Adrenal gland (tissue), 12 donors: ENCODE measurements around the gene ANO7. TPM values are rescaled to one million over a fixed set of nuclear protein-coding genes. Genes with fewer than 3 reads are reported as not detected.

Source experiments
- DNase-seq, 7 donors: peaks; one replicate each; pipeline ENCODE4 v3.0.0-alpha.2; 2019 to 2020
- H3K27ac ChIP-seq, 5 donors: fragments of 200-600 bp; sonication (generic) in 4 of 5; 1 replicate in 3 of 5; 2 replicates in 2 of 5; pipeline versions ENCODE4 v1.5.1 to v1.8.0; 2016 to 2020; ENCODE audit warnings: mild to moderate bottlenecking in 1 of 5
- H3K27me3 ChIP-seq: fragments of 200-600 bp; 2 replicates; pipeline ENCODE4 v1.8.0; 2021
- H3K36me3 ChIP-seq, 2 donors: fragments of 200-600 bp; replicated peaks in 1 of 2; 1 replicate in 1 of 2; 2 replicates in 1 of 2; pipeline versions ENCODE4 v1.5.1 to v1.8.0; 2018 to 2022
- H3K4me1 ChIP-seq, 2 donors: fragments of 200-600 bp; replicated peaks in 1 of 2; 1 replicate in 1 of 2; 2 replicates in 1 of 2; pipeline versions ENCODE4 v1.5.1 to v1.8.0; 2018 to 2021
- H3K4me3 ChIP-seq, 4 donors: fragments of 200-600 bp; sonication (generic) in 3 of 4; one replicate each; pipeline ENCODE4 v1.5.1; 2016 to 2018
- H3K9me3 ChIP-seq, 3 donors: fragments of 200-600 bp; sonication (generic) in 1 of 3; replicated peaks in 1 of 3; 1 replicate in 2 of 3; 2 replicates in 1 of 3; pipeline versions ENCODE4 v1.5.1 to v1.8.0; 2016 to 2021
- CTCF ChIP-seq, 6 experiments: fragments of 450-650 bp in 4 of 6; fragments of 200-600 bp in 2 of 6; sonication (generic) in 1 of 6; IDR thresholded peaks; 1 replicate in 5 of 6; 2 replicates in 1 of 6; pipeline versions ENCODE4 v1.5.1 to v1.8.0; 2016 to 2021; ENCODE audit warnings: antibody characterized with exemption in 6 of 6, mild to moderate bottlenecking in 2 of 6, moderate library complexity in 1 of 6
- WGBS, 4 donors: extraction: QIAGEN DNeasy Blood & Tissue Kit in 2 of 4; methylation state at CpG; one replicate each; pipeline versions ENCODE4 v1.1.5 to v1.1.7; 2013 to 2017; 5-methylcytosine and 5-hydroxymethylcytosine counted together
- intact Hi-C, 2 donors: fragments of 100-400 bp; cut with DNase I; formaldehyde crosslinking; loops; one replicate each; pipeline versions ENCODE4 v1.14.1 to v1.15.0; 2022 to 2023
- polyA plus RNA-seq, 3 donors: library from polyadenylated mRNA; stranded (reverse); fragments of 200-250 nt in 2 of 3; fragments of 350-450 nt in 1 of 3; fragmentation: Illumina TruSeq in 1 of 3; extraction: RNeasy Lipid Tissue Mini Kit (QIAGEN cat#74804) in 1 of 3; gene quantifications; one replicate each; pipeline ENCODE4 v1.2.3, GENCODE V29; 2013 to 2014
- total RNA-seq, 9 donors: library from RNA; depleted of rRNA in 4 of 9; stranded (reverse); fragments of >200 nt in 4 of 9; fragments of 120-200 nt in 1 of 9; fragmentation: NEBNext Ultra II Directional in 1 of 9; extraction: Animal tissue kit (Norgen Biotek cat#: 25700) in 1 of 9; gene quantifications; one replicate each; pipeline versions ENCODE4 v1.1.0 to v1.2.4, GENCODE V29; 2013 to 2023
- donor health status: healthy with polysubstance abuse.
- donor health status: Bipolar disorder and iron deficiency.
- donor health status: DM: yes; HTN: yes; CAD: no.
- donor health status: DM: no; HTN: no; CAD: no.
- donor health status: DM: no; HTN: no; CAD: no.
- donor health status: DM: yes; HTN: yes; CAD: no.

Gene ANO7
- total and polyA plus RNA-seq, 12 donors: 0.48 to 5.1 (median 1.8) TPM

- Histone ChIP-seq H3K4me3 (no peak overlapping the region), H3K27ac (no peak overlapping the region), H3K27me3 (no peaks in the 10 kb centered on the region), H3K4me1 (peaks cover 22 to 32% of the 10 kb centered on the region in 2 donors), H3K9me3 (peaks cover 0 to 8% (median 0%) of the 10 kb centered on the region in 3 donors), H3K36me3 (no peaks in the 10 kb centered on the region)
- intact Hi-C loops: no loop called here
- peak in 1 of 7 donors; percentile 51 for DNase-seq
- no peak for TF ChIP-seq CTCF (IDR thresholded peaks at IDR 0.05)
- WGBS, 4 donors: 91 to 93% (median 92%) methylated on average over 5 of the region's 5 CpGs
Observed at GRCh38 chr2:241274127-241274526, 85.7 kb downstream of the ANO7 start.

Other genes starting within 250 kb of the ANO7 start
- gene SNED1, start 190.1 kb upstream of the ANO7 start, total RNA-seq: 10 to 100 TPM in 8 of 9 donors, 1 to 10 TPM in 1; 6.3 to 59.5 (median 23.8) TPM
- gene SNED1, start 190.1 kb upstream of the ANO7 start, polyA plus RNA-seq: 10 to 100 TPM in 2 of 3 donors, 1 to 10 TPM in 1; 3.1 to 27.5 (median 17.7) TPM
- gene MTERF4, start 86.4 kb upstream of the ANO7 start, total RNA-seq: 10 to 100 TPM; 24.6 to 39.2 (median 32.1) TPM
- 10 to 100 TPM; 17.4 to 39.0 (median 32.2) TPM for gene MTERF4, start 86.4 kb upstream of the ANO7 start, polyA plus RNA-seq
- gene PASK, start 39.2 kb upstream of the ANO7 start, total RNA-seq: 1 to 10 TPM in 8 of 9 donors, under 1 TPM in 1; 0.72 to 8.9 (median 3.3) TPM
- gene PASK, start 39.2 kb upstream of the ANO7 start, polyA plus RNA-seq: 1 to 10 TPM; 2.1 to 4.4 (median 4.2) TPM
- 10 to 100 TPM; 26.2 to 79.9 (median 63.0) TPM for gene PPP1R7, start 38.2 kb upstream of the ANO7 start, total RNA-seq
- gene PPP1R7, start 38.2 kb upstream of the ANO7 start, polyA plus RNA-seq: 100 to 1,000 TPM in 1 of 3 donors, 10 to 100 TPM in 2; 50.0 to 128 (median 72.3) TPM
- gene HDLBP, start 127.0 kb downstream of the ANO7 start, total RNA-seq: 100 to 1,000 TPM; 348 to 648 (median 465) TPM
- 100 to 1,000 TPM; 295 to 880 (median 378) TPM for gene HDLBP, start 127.0 kb downstream of the ANO7 start, polyA plus RNA-seq
- 100 to 1,000 TPM; 192 to 352 (median 265) TPM for gene SEPTIN2, start 127.2 kb downstream of the ANO7 start, total RNA-seq
- 100 to 1,000 TPM; 108 to 368 (median 145) TPM for gene SEPTIN2, start 127.2 kb downstream of the ANO7 start, polyA plus RNA-seq
- 10 to 100 TPM; 17.3 to 66.8 (median 39.2) TPM for gene FARP2, start 167.6 kb downstream of the ANO7 start, total RNA-seq
- gene FARP2, start 167.6 kb downstream of the ANO7 start, polyA plus RNA-seq: 10 to 100 TPM; 34.4 to 55.3 (median 35.8) TPM